ENCODE results near the gene APLN.

GRCh38 chrX:129658429-129658828 lies 3.7 kb upstream of the APLN start:
- no peak for TF ChIP-seq YY1 (IDR thresholded peaks at IDR 0.05; ENCODE audit: insufficient read depth, insufficient read length)
- TF ChIP-seq SUZ12 (IDR thresholded peaks at IDR 0.05; ENCODE audit: extremely low read depth, insufficient read depth, insufficient read length): no peak

Data from NT2/D1 (cell line).